AG09319 (cell line): ENCODE data around the gene SCN3B.

ENCODE experiments used
- DNase-seq: peaks from one replicate; pipeline ENCODE4 v3.0.0-alpha.2; 2010; ENCODE audit warnings: low read depth; ENCODE audit errors: extremely low read depth
- CTCF ChIP-seq: IDR thresholded peaks from 2 replicates; pipeline ENCODE4 v1.5.1; 2011; ENCODE audit warnings: low read depth, mild to moderate bottlenecking, inconsistent platforms, low read length, moderate library complexity

The SCN3B gene

GRCh38 chr11:123616505-123617198, 37.8 kb downstream of the SCN3B start:
- no peak for DNase-seq
- TF ChIP-seq CTCF = no peak

- no peak for TF ChIP-seq CTCF
- DNase-seq = no peak
Observed at GRCh38 chr11:123611698-123612097, 42.7 kb downstream of the SCN3B start.

GRCh38 chr11:123608945-123609344, 45.5 kb downstream of the SCN3B start:
- DNase-seq = no peak
- no peak for TF ChIP-seq CTCF

- TF ChIP-seq CTCF = no peak
- DNase-seq = no peak
Observed at GRCh38 chr11:123608371-123608770, 46.1 kb downstream of the SCN3B start.

- no peak for DNase-seq
- TF ChIP-seq CTCF = no peak
Observed at GRCh38 chr11:123607781-123608180, 46.6 kb downstream of the SCN3B start.

GRCh38 chr11:123603666-123604065, 50.8 kb downstream of the SCN3B start:
- TF ChIP-seq CTCF = no peak
- no peak for DNase-seq

- no peak; the same call in 1 of the 2 replicates for TF ChIP-seq CTCF
- no peak for DNase-seq
Observed at GRCh38 chr11:123601743-123602142, 52.7 kb downstream of the SCN3B start.
